ENCODE data around the gene ERVV-1.

- TF ChIP-seq CTCF (IDR thresholded peaks at IDR 0.05) (no peak), MAFK (IDR thresholded peaks at IDR 0.05; ENCODE audit: partially characterized antibody) (no peak), RAD21 (conservative IDR thresholded peaks at IDR 0.05 in 1 of 2, IDR thresholded peaks at IDR 0.05 in 1 of 2) (no peak)
These were observed 32.4 kb upstream of the ERVV-1 start for GRCh38 chr19:52981329-52981728.

Measured in A549 (cell line).